Coronary artery (tissue), 2 donors: ENCODE data around the gene CAD.

Source experiments
- DNase-seq: peaks from one replicate; pipeline ENCODE4 v3.0.0-alpha.2; 2017; ENCODE audit warnings: low spot score
- H3K27ac ChIP-seq, 2 donors: fragments of 200-600 bp; sonication (generic); one replicate each; pipeline ENCODE4 v1.5.1; 2016 to 2019
- H3K4me3 ChIP-seq: fragments of 200-600 bp; sonication (generic); 2 replicates; pipeline ENCODE4 v1.5.1; 2016; ENCODE audit warnings: mild to moderate bottlenecking, moderate library complexity
- CTCF ChIP-seq: fragments of 200-600 bp; sonication (generic); IDR thresholded peaks from one replicate; pipeline ENCODE4 v1.5.1; 2019; ENCODE audit warnings: antibody characterized with exemption

Gene CAD

GRCh38 chr2:27238976-27239375 lies 21.8 kb downstream of the CAD start:
- no peak for DNase-seq
- TF ChIP-seq CTCF, result no peak
- Histone ChIP-seq H3K4me3 (no peak overlapping the region), H3K27ac (no peak overlapping the region)

- no peak overlapping the region for H3K27ac ChIP-seq
- no peak for TF ChIP-seq CTCF
- no peak for DNase-seq
- no peak overlapping the region for H3K4me3 ChIP-seq
These were observed 23.2 kb downstream of the CAD start for GRCh38 chr2:27240406-27240805.

DNA sequence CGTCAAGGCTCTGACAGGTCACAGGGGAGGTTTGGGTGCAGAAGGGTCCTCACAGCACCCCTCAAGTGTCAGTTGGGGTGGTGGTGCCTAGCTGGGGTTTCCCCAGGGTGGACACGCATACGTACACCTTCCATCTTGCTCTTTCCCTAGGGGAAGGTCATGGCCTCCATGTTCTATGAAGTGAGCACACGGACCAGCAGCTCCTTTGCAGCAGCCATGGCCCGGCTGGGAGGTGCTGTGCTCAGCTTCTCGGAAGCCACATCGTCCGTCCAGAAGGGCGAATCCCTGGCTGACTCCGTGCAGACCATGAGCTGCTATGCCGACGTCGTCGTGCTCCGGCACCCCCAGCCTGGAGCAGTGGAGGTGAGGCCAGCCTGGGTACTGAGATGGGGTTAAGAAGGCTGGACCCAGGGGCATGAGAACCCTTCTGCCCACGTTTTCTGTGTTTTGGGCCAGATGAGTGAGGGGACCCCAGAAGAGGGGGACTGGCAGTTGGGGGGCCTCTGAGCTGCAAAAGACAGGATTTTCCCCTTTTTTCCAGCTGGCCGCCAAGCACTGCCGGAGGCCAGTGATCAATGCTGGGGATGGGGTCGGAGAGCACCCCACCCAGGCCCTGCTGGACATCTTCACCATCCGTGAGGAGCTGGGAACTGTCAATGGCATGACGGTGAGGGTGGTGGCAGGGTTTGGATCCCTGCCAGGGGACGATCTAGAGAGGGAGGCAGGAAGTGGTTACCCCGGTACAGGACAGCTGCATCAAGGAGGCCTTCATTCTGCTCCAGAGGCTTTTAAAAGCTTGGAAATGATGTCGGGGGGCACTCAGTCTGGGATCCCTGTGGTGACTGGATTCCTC lies 24.8 kb downstream of the CAD start:
- H3K4me3 ChIP-seq, result no peak overlapping the region
- no peak for TF ChIP-seq CTCF
- DNase-seq, result no peak
- H3K27ac ChIP-seq, result no peak overlapping the region

DNA sequence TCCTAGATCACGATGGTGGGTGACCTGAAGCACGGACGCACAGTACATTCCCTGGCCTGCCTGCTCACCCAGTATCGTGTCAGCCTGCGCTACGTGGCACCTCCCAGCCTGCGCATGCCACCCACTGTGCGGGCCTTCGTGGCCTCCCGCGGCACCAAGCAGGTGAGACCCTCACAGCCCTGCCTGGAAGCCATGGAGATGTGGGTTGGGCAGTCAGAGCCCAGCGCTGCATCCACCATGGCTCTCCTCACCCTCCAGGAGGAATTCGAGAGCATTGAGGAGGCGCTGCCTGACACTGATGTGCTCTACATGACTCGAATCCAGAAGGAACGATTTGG lies 25.4 kb downstream of the CAD start:
- no peak for DNase-seq
- no peak overlapping the region for H3K4me3 ChIP-seq
- H3K27ac ChIP-seq, result no peak overlapping the region
- TF ChIP-seq CTCF, result no peak

DNA sequence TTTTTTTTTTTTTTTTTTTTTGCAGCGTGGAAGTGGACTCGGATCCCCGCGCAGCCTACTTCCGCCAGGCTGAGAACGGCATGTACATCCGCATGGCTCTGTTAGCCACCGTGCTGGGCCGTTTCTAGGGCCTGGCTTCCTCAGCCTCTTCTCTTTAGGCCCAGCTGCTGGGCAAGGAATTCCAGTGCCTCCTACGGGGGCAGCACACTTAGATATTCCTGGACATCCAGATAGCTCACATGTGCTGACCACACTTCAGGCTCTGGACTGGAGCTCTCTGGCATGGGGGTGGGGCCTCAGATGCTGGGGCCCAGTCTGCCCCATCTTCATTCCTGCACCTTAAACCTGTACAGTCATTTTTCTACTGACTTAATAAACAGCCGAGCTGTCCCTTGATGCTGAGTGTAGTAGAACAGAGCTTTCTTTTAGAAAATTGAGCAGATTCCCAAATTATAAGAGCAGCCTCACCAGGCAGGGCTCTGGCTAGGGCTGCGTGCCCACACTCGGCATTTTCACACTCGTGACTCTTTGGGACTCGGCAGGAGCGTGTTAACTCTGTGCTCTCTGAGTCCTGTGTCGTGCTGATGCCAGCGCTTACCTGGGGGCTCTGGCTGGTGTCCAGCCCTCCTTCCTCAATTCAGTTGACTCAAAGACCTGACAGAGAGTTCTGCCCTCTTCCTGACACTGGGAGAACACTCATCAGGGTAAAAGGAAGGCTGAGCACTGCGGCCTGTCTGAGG lies 26.4 kb downstream of the CAD start:
- Histone ChIP-seq H3K27ac (no peak overlapping the region), H3K4me3 (no peak overlapping the region)
- TF ChIP-seq CTCF, result no peak
- no peak for DNase-seq

- no peak overlapping the region for H3K27ac ChIP-seq
- TF ChIP-seq CTCF, result no peak
- DNase-seq, result no peak
- H3K4me3 ChIP-seq, result no peak overlapping the region
These were observed 27.9 kb downstream of the CAD start for GRCh38 chr2:27245116-27245515.

- no peak for TF ChIP-seq CTCF
- DNase-seq, result no peak
- H3K27ac ChIP-seq, result no peak overlapping the region
- no peak overlapping the region for H3K4me3 ChIP-seq
These were observed 28.5 kb downstream of the CAD start for GRCh38 chr2:27245626-27246025.
